Caco-2 (cell line): ENCODE results near the gene ENO2. TPM values are rescaled to one million over a fixed set of nuclear protein-coding genes. Genes with fewer than 3 reads are reported as not detected.
"Not testable (repeated sequence)": the region's sequence is repeated elsewhere in the genome, so short reads cannot be mapped to it uniquely, and the experiment has no call there.

Experiments
- BruUV-seq: library from RNA; stranded (reverse); fragments of 400-500 nt; replicated peaks from 2 replicates; lab custom pipeline; 2021; lab: Mats Ljungman, UMichigan
- CTCF ChIA-PET: fragments of 300-600 bp; sonication (Branson Sonifier 250); formaldehyde crosslinking; loops from one replicate; lab custom pipeline; 2022; ENCODE audit warnings: antibody characterized with exemption; lab: Charles Lee
- POLR2A ChIA-PET: fragments of 300-600 bp; sonication (Branson Sonifier 250); formaldehyde crosslinking; loops from one replicate; lab custom pipeline; 2022; ENCODE audit warnings: antibody characterized with exemption; lab: Charles Lee
- DNase-seq, 2 experiments: peaks; one replicate each; pipeline versions ENCODE4 v3.0.0 to v3.0.0-alpha.2; 2020 to 2022
- H3K27me3 ChIP-seq: replicated peaks from 2 replicates; pipeline ENCODE4 v1.6.0; 2011; ENCODE audit warnings: low read length; ENCODE audit not compliant: control insufficient read depth, insufficient read depth
- H3K36me3 ChIP-seq: 2 replicates; pipeline ENCODE4 v1.5.1; 2011; ENCODE audit warnings: low read length; ENCODE audit not compliant: control insufficient read depth, insufficient read depth
- H3K4me1 ChIP-seq: fragments of 250-450 bp; sonication (Bioruptor Pico); 2 replicates; pipeline ENCODE4 v1.5.1; 2020; ENCODE audit warnings: mild to moderate bottlenecking
- H3K4me3 ChIP-seq: 2 replicates; pipeline ENCODE4 v1.5.1; 2011; ENCODE audit warnings: low read depth, mild to moderate bottlenecking, control low read depth, low read length
- H3K9me3 ChIP-seq: fragments of 250-450 bp; sonication (Bioruptor Pico); 2 replicates; pipeline ENCODE4 v1.5.1; 2020; ENCODE audit warnings: mild to moderate bottlenecking, moderate library complexity
- H3K27ac Mint-ChIP-seq: one replicate; pipeline ENCODE4 v1.8.0; 2022; ENCODE audit warnings: mixed read lengths; ENCODE audit not compliant: unreplicated experiment
- H3K27me3 Mint-ChIP-seq: one replicate; pipeline ENCODE4 v1.8.0; 2022; ENCODE audit warnings: mixed read lengths; ENCODE audit not compliant: insufficient read depth, unreplicated experiment
- H3K36me3 Mint-ChIP-seq: one replicate; pipeline ENCODE4 v1.8.0; 2022; ENCODE audit warnings: mild to moderate bottlenecking, mixed read lengths; ENCODE audit not compliant: insufficient read depth, unreplicated experiment
- H3K4me1 Mint-ChIP-seq: one replicate; pipeline ENCODE4 v1.8.0; 2022; ENCODE audit warnings: low read depth, mixed read lengths; ENCODE audit not compliant: unreplicated experiment
- H3K4me3 Mint-ChIP-seq: one replicate; pipeline ENCODE4 v1.8.0; 2022; ENCODE audit warnings: mild to moderate bottlenecking, moderate library complexity, mixed read lengths; ENCODE audit not compliant: unreplicated experiment
- H3K9me3 Mint-ChIP-seq: one replicate; pipeline ENCODE4 v1.8.0; 2022; ENCODE audit warnings: mixed read lengths; ENCODE audit not compliant: unreplicated experiment
- intact Hi-C: fragments of 100-400 bp; cut with micrococcal nuclease; formaldehyde crosslinking; loops from one replicate; pipeline ENCODE4 v1.10.0; 2022; ENCODE audit not compliant: unreplicated experiment
- total RNA-seq: library from RNA; stranded (reverse); gene quantifications from 2 replicates; pipeline ENCODE4 v1.2.3, GENCODE V29; 2022
- TF ChIP-seq, protein P1 (sequence below), 2 experiments: fragments of 200-600 bp in 1 of 2; IDR thresholded peaks; 1 replicate in 1 of 2; 2 replicates in 1 of 2; pipeline versions ENCODE4 v1.5.1 to v1.8.0; 2011 to 2022; ENCODE audit warnings: antibody characterized with exemption in 1 of 2, control low read depth in 1 of 2, inconsistent platforms in 1 of 2, low read depth in 1 of 2, low read length in 1 of 2, mild to moderate bottlenecking in 1 of 2, moderate library complexity in 1 of 2; ENCODE audit not compliant: insufficient read depth in 1 of 2, severe bottlenecking in 1 of 2, unreplicated experiment in 1 of 2

Gene ENO2
- total RNA-seq, 1 experiment from 2014 or later = 23.2 TPM

DNA sequence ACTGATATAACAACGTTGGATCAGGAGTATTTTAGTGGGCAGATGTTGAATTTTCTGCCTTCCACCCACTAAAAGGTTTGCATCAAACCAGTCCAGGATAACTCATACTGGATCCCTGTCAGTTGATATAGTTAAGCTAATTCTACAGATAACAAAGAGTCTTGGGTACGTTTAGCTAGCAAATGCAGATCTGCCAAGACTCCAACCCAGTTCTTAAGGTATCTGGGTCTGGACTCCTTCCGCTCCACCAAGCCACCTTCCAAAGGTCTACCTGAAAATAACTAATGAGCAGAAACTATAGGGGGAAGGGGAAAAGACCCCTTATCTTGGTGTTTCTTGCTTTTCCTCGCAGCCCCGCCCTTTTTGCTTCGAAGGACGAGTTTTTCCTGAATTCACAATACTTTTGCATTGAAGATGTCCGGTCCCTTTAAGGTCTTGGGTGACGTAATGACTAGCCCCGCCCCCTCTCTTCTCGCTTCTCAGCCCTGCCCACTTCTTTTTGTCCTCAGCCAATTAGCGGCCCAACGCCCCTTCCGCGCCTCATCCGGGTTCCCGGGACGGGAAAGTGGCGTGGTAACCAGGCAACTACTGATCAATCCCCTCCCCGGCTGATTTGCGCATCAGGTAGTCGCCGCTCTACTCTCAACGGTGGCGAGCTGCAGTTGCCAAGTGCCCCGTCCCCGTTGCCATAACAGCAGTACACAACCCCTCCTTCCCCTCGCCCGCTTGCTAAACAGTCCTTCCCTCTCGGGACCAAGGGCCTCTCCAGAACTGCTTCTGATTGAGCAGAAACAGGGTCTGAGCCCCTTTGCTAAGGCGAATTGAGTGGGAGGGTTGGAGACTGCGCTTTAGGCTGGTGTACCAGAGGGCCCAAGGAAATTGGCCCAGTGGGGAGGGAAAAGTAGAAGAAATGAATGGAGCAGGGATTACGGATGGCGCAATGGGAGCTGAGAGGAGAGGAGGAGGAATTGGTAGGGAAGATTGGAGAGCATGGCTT lies 9.8 kb upstream of the ENO2 start, which contains the start of gene LRRC23:
Gene LRRC23 (plus strand): TSS at position 543 of the 997 bp plus-strand sequence. CDS start 812 bp downstream, outside the sequence.
- intact Hi-C loops = loop anchor here (1.0 kb wide), 3 partner anchors 10 to 31 kb away; partner anchors contain the start of genes ENO2 and SPSB2
- CTCF ChIA-PET = interaction anchor here (1.0 to 2.3 kb wide), 4 partner anchors 13 to 35 kb away, joined by 3 to 10 read pairs (median 6); partner anchors contain the start of gene SPSB2
- H3K9me3 Mint-ChIP-seq = no peaks in the 10 kb centered on the region

DNA sequence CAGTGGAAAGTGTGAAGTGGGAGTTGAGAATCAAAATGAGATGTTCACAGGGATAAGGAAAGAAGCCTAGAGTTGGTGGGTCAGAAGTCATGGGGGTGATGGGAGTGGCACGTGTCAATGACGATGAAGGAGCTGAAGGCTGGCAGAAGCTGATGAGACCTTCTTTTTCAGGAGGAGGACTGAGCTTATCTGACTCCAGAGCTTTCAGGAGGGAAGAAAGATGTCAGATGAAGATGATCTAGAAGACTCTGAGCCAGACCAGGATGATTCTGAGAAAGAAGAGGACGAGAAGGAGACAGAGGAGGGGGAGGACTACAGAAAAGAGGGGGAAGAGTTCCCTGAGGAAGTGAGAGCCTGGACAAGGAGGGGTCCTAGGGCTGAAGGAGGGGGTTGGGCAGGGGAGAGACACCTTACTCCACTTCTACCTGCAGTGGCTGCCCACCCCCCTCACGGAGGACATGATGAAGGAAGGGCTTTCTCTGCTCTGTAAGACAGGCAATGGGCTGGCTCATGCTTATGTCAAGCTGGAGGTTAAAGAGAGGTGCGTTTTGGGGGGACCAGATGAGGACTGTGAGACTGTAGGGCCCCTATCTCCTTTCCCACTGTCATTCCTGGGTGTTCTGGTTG lies 8.9 kb upstream of the ENO2 start:
- POLR2A ChIA-PET = interaction anchor here (1.0 to 1.2 kb wide), 2 partner anchors 38 to 54 kb away, joined by 4 to 5 read pairs; partner anchors contain the start of genes C12orf57 and RNU7-1
- peak overlapping the region; percentile 64 for H3K4me3 ChIP-seq
- intact Hi-C loops = no loop called here
- H3K27me3 Mint-ChIP-seq = no peaks in the 10 kb centered on the region
- H3K4me1 ChIP-seq = peaks cover 20% of the 10 kb centered on the region
- BruUV-seq = no TSS peak
- H3K27ac Mint-ChIP-seq = no peak overlapping the region
- H3K36me3 Mint-ChIP-seq = no peaks in the 10 kb centered on the region
- H3K4me1 Mint-ChIP-seq = peaks cover 8% of the 10 kb centered on the region
- H3K4me3 Mint-ChIP-seq = no peak overlapping the region
- no peaks in the 10 kb centered on the region for H3K27me3 ChIP-seq
- no peaks in the 10 kb centered on the region for H3K9me3 Mint-ChIP-seq
- DNase-seq = no peak
- no peaks in the 10 kb centered on the region for H3K36me3 ChIP-seq
- TF ChIP-seq, protein P1, sequence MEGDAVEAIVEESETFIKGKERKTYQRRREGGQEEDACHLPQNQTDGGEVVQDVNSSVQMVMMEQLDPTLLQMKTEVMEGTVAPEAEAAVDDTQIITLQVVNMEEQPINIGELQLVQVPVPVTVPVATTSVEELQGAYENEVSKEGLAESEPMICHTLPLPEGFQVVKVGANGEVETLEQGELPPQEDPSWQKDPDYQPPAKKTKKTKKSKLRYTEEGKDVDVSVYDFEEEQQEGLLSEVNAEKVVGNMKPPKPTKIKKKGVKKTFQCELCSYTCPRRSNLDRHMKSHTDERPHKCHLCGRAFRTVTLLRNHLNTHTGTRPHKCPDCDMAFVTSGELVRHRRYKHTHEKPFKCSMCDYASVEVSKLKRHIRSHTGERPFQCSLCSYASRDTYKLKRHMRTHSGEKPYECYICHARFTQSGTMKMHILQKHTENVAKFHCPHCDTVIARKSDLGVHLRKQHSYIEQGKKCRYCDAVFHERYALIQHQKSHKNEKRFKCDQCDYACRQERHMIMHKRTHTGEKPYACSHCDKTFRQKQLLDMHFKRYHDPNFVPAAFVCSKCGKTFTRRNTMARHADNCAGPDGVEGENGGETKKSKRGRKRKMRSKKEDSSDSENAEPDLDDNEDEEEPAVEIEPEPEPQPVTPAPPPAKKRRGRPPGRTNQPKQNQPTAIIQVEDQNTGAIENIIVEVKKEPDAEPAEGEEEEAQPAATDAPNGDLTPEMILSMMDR (IDR thresholded peaks at IDR 0.05; ENCODE audit: insufficient read depth in 1 of 2, low read depth in 1 of 2, low read length in 1 of 2, severe bottlenecking in 1 of 2, unreplicated experiment in 1 of 2) = no peak
- CTCF ChIA-PET = interaction anchor here (0.7 to 2.3 kb wide), 5 partner anchors 14 to 36 kb away, joined by 3 to 10 read pairs (median 6); partner anchors contain the start of gene SPSB2
- H3K9me3 ChIP-seq = no peaks in the 10 kb centered on the region

More for the DNA sequence above, 9.8 kb upstream of the ENO2 start, which contains the start of gene LRRC23:
- TF ChIP-seq, protein P1 (IDR thresholded peaks at IDR 0.05; ENCODE audit: insufficient read depth in 1 of 2, low read depth in 1 of 2, low read length in 1 of 2, severe bottlenecking in 1 of 2, unreplicated experiment in 1 of 2) = no peak
- Histone ChIP-seq H3K4me3 (peak within 1 kb of the TSS; percentile 64), H3K27me3 (no peaks in the 10 kb centered on the region), H3K9me3 (no peaks in the 10 kb centered on the region), H3K36me3 (no peaks in the 10 kb centered on the region), H3K4me1 (peaks cover 20% of the 10 kb centered on the region)
- DNase-seq = peak; percentile 98 to 99
- H3K36me3 Mint-ChIP-seq = no peaks in the 10 kb centered on the region
- no peak within 1 kb of the TSS for H3K27ac Mint-ChIP-seq
- no peaks in the 10 kb centered on the region for H3K27me3 Mint-ChIP-seq
- peaks cover 10% of the 10 kb centered on the region for H3K4me1 Mint-ChIP-seq
- BruUV-seq = no TSS peak
- H3K4me3 Mint-ChIP-seq = no peak within 1 kb of the TSS
- POLR2A ChIA-PET = interaction anchor here (1.0 to 1.2 kb wide), 3 partner anchors 14 to 53 kb away, joined by 4 to 5 read pairs (median 5); partner anchors contain the start of genes C12orf57 and RNU7-1

DNA sequence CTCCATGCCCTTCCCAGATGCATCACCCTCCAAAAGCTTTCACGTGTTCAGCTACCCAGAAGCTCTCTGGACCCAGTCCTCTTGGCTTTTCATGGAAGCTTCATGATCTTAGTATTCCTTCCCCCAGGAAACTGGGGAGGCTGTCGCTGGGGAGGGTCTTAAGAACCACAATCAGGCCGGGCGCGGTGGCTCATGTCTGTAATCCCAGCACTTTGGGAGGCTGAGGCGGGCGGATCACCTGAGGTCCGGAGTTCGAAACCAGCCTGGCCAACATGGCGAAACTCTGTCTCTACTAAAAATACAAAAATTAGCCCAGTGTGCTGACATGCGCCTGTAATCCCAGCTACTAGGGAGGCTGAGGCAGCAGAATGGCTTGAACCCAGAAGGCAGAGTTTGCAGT lies 6.2 kb upstream of the ENO2 start:
- H3K9me3 Mint-ChIP-seq, DNase-seq, H3K4me1 Mint-ChIP-seq, H3K4me3 Mint-ChIP-seq, H3K27me3 Mint-ChIP-seq, intact Hi-C loops, H3K36me3 Mint-ChIP-seq, H3K27me3 ChIP-seq, H3K4me3 ChIP-seq, H3K36me3 ChIP-seq, H3K27ac Mint-ChIP-seq, H3K9me3 ChIP-seq, BruUV-seq: not testable (repeated sequence)
- POLR2A ChIA-PET = interaction anchor here (0.6 to 1.7 kb wide), 2 partner anchors 17 to 401 kb away, joined by 4 to 5 read pairs; no protein-coding TSS in a partner anchor
- H3K4me1 ChIP-seq = peaks cover 17% of the 10 kb centered on the region
- CTCF ChIA-PET = interaction anchor here (0.6 to 2.2 kb wide), 3 partner anchors 17 to 39 kb away, joined by 3 to 10 read pairs (median 3); partner anchors contain the start of gene SPSB2
